Caco-2 (cell line): ENCODE measurements around the gene PNMA6A. TPM values are rescaled to one million over a fixed set of nuclear protein-coding genes. Genes with fewer than 3 reads are reported as not detected.
"Not testable (repeated sequence)": the region's sequence is repeated elsewhere in the genome, so short reads cannot be mapped to it uniquely, and the experiment has no call there.

ENCODE experiments used
- Bru-seq: library from RNA; stranded (reverse); fragments of 400-500 nt; gene quantifications from one replicate; lab custom pipeline; 2021; lab: Mats Ljungman, UMichigan
- BruChase-seq, 2 experiments: library from RNA; stranded (reverse); fragments of 400-500 nt; gene quantifications; one replicate each; lab custom pipeline; 2021; lab: Mats Ljungman, UMichigan
- BruUV-seq: library from RNA; stranded (reverse); fragments of 400-500 nt; replicated peaks from 2 replicates; lab custom pipeline; 2021; lab: Mats Ljungman, UMichigan
- CTCF ChIA-PET: fragments of 300-600 bp; sonication (Branson Sonifier 250); formaldehyde crosslinking; loops from one replicate; lab custom pipeline; 2022; ENCODE audit warnings: antibody characterized with exemption; lab: Charles Lee
- POLR2A ChIA-PET: fragments of 300-600 bp; sonication (Branson Sonifier 250); formaldehyde crosslinking; loops from one replicate; lab custom pipeline; 2022; ENCODE audit warnings: antibody characterized with exemption; lab: Charles Lee
- DNase-seq, 2 experiments: peaks; one replicate each; pipeline versions ENCODE4 v3.0.0 to v3.0.0-alpha.2; 2020 to 2022
- H3K27me3 ChIP-seq: replicated peaks from 2 replicates; pipeline ENCODE4 v1.6.0; 2011; ENCODE audit warnings: low read length; ENCODE audit not compliant: control insufficient read depth, insufficient read depth
- H3K36me3 ChIP-seq: 2 replicates; pipeline ENCODE4 v1.5.1; 2011; ENCODE audit warnings: low read length; ENCODE audit not compliant: control insufficient read depth, insufficient read depth
- H3K4me1 ChIP-seq: fragments of 250-450 bp; sonication (Bioruptor Pico); 2 replicates; pipeline ENCODE4 v1.5.1; 2020; ENCODE audit warnings: mild to moderate bottlenecking
- H3K4me3 ChIP-seq: 2 replicates; pipeline ENCODE4 v1.5.1; 2011; ENCODE audit warnings: low read depth, mild to moderate bottlenecking, control low read depth, low read length
- H3K9me3 ChIP-seq: fragments of 250-450 bp; sonication (Bioruptor Pico); 2 replicates; pipeline ENCODE4 v1.5.1; 2020; ENCODE audit warnings: mild to moderate bottlenecking, moderate library complexity
- H3K27ac Mint-ChIP-seq: one replicate; pipeline ENCODE4 v1.8.0; 2022; ENCODE audit warnings: mixed read lengths; ENCODE audit not compliant: unreplicated experiment
- H3K27me3 Mint-ChIP-seq: one replicate; pipeline ENCODE4 v1.8.0; 2022; ENCODE audit warnings: mixed read lengths; ENCODE audit not compliant: insufficient read depth, unreplicated experiment
- H3K36me3 Mint-ChIP-seq: one replicate; pipeline ENCODE4 v1.8.0; 2022; ENCODE audit warnings: mild to moderate bottlenecking, mixed read lengths; ENCODE audit not compliant: insufficient read depth, unreplicated experiment
- H3K4me1 Mint-ChIP-seq: one replicate; pipeline ENCODE4 v1.8.0; 2022; ENCODE audit warnings: low read depth, mixed read lengths; ENCODE audit not compliant: unreplicated experiment
- H3K4me3 Mint-ChIP-seq: one replicate; pipeline ENCODE4 v1.8.0; 2022; ENCODE audit warnings: mild to moderate bottlenecking, moderate library complexity, mixed read lengths; ENCODE audit not compliant: unreplicated experiment
- H3K9me3 Mint-ChIP-seq: one replicate; pipeline ENCODE4 v1.8.0; 2022; ENCODE audit warnings: mixed read lengths; ENCODE audit not compliant: unreplicated experiment
- CTCF ChIP-seq, 2 experiments: fragments of 200-600 bp in 1 of 2; IDR thresholded peaks; 1 replicate in 1 of 2; 2 replicates in 1 of 2; pipeline versions ENCODE4 v1.5.1 to v1.8.0; 2011 to 2022; ENCODE audit warnings: antibody characterized with exemption in 1 of 2, control low read depth in 1 of 2, inconsistent platforms in 1 of 2, low read depth in 1 of 2, low read length in 1 of 2, mild to moderate bottlenecking in 1 of 2, moderate library complexity in 1 of 2; ENCODE audit not compliant: insufficient read depth in 1 of 2, severe bottlenecking in 1 of 2, unreplicated experiment in 1 of 2
- intact Hi-C: fragments of 100-400 bp; cut with micrococcal nuclease; formaldehyde crosslinking; loops from one replicate; pipeline ENCODE4 v1.10.0; 2022; ENCODE audit not compliant: unreplicated experiment
- long read RNA-seq: library from polyadenylated mRNA; stranded (forward); transcript quantifications from one replicate; pipeline ENCODE4 v2.0.0, GENCODE V29; 2022
- total RNA-seq: library from RNA; stranded (reverse); gene quantifications from 2 replicates; pipeline ENCODE4 v1.2.3, GENCODE V29; 2022

The PNMA6A gene
- total RNA-seq, result not detected in 2 replicates
- Bru-seq, nascent RNA, result not detected
- not detected for BruChase-seq, experiment 1, labeled RNA remaining after a 2-hour chase
- not detected for BruChase-seq, experiment 2, labeled RNA remaining after a 6-hour chase
- long read RNA-seq, result 0 reads

- H3K36me3 ChIP-seq, CTCF ChIA-PET, H3K27ac Mint-ChIP-seq, H3K4me3 ChIP-seq, H3K27me3 Mint-ChIP-seq, H3K4me1 Mint-ChIP-seq, H3K4me1 ChIP-seq, BruUV-seq, H3K9me3 Mint-ChIP-seq, intact Hi-C loops, DNase-seq, H3K36me3 Mint-ChIP-seq, H3K27me3 ChIP-seq, H3K4me3 Mint-ChIP-seq, POLR2A ChIA-PET, H3K9me3 ChIP-seq: not testable (repeated sequence)
These were observed at the start of gene PNMA6A for GRCh38 chrX:153071909-153072583. TSS of gene PNMA6A (plus strand) at chrX:153072454. CDS start at chrX:153073063, 609 bp downstream.

GRCh38 chrX:153026501-153026900, 45.8 kb upstream of the PNMA6A start:
- H3K4me1 Mint-ChIP-seq, CTCF ChIA-PET, H3K4me3 Mint-ChIP-seq, H3K9me3 Mint-ChIP-seq, H3K9me3 ChIP-seq, intact Hi-C loops, H3K27ac Mint-ChIP-seq, H3K27me3 ChIP-seq, BruUV-seq, POLR2A ChIA-PET, DNase-seq, H3K4me1 ChIP-seq, H3K4me3 ChIP-seq, H3K27me3 Mint-ChIP-seq, H3K36me3 ChIP-seq, H3K36me3 Mint-ChIP-seq: not testable (repeated sequence)

GRCh38 chrX:153028487-153028886, 43.8 kb upstream of the PNMA6A start:
- H3K36me3 ChIP-seq, H3K9me3 Mint-ChIP-seq, H3K4me3 ChIP-seq, DNase-seq, H3K4me1 ChIP-seq, H3K27ac Mint-ChIP-seq, BruUV-seq, POLR2A ChIA-PET, H3K36me3 Mint-ChIP-seq, H3K9me3 ChIP-seq, H3K27me3 ChIP-seq, H3K4me3 Mint-ChIP-seq, H3K27me3 Mint-ChIP-seq, H3K4me1 Mint-ChIP-seq, intact Hi-C loops: not testable (repeated sequence)
- CTCF ChIA-PET, result interaction anchor here (0.6 to 1.3 kb wide), 2 partner anchors 87 to 477 kb away, joined by 3 to 8 read pairs; no protein-coding TSS in a partner anchor

GRCh38 chrX:153029162-153029561, 43.1 kb upstream of the PNMA6A start:
- intact Hi-C loops, result no loop called here
- Mint-ChIP-seq H3K36me3 (no peaks in the 10 kb centered on the region), H3K27ac (no peak overlapping the region), H3K4me3 (no peak overlapping the region), H3K27me3 (peaks cover 6% of the 10 kb centered on the region), H3K4me1 (no peaks in the 10 kb centered on the region), H3K9me3 (no peaks in the 10 kb centered on the region)
- Histone ChIP-seq H3K27me3 (no peaks in the 10 kb centered on the region), H3K9me3 (no peaks in the 10 kb centered on the region), H3K4me3 (no peak overlapping the region), H3K4me1 (no peaks in the 10 kb centered on the region; the same call in 1 of the 2 replicates), H3K36me3 (no peaks in the 10 kb centered on the region)
- ChIA-PET CTCF (interaction anchor here (0.6 to 1.3 kb wide), 3 partner anchors 69 to 477 kb away, joined by 3 to 8 read pairs (median 3); no protein-coding TSS in a partner anchor), POLR2A (no interaction called here)
- BruUV-seq, result no TSS peak
- no peak for DNase-seq
- TF ChIP-seq CTCF (IDR thresholded peaks at IDR 0.05; ENCODE audit: insufficient read depth in 1 of 2, low read depth in 1 of 2, low read length in 1 of 2, severe bottlenecking in 1 of 2, unreplicated experiment in 1 of 2), result no peak
